Metanephros (tissue), 2 donors: ENCODE results near the gene MEIOC. TPM values are rescaled to one million over a fixed set of nuclear protein-coding genes. Genes with fewer than 3 reads are reported as not detected.

Source experiments
- small RNA-seq: library from RNA; depleted of rRNA; stranded (forward); fragments of <200 nt; gene quantifications from one replicate; pipeline ENCODE3, GENCODE V24; 2014; ENCODE audit warnings: low replicate concordance
- total RNA-seq: library from RNA; depleted of rRNA; stranded (reverse); fragments of >200 nt; gene quantifications from one replicate; pipeline ENCODE4 v1.2.3, GENCODE V29; 2014

MEIOC gene
- total RNA-seq: 0.35 TPM

GRCh38 chr17:44655983-44656710, at the start of gene MEIOC:
Gene MEIOC (plus strand): TSS chr17:44656468. CDS start chr17:44656614, 146 bp downstream.

DNA sequence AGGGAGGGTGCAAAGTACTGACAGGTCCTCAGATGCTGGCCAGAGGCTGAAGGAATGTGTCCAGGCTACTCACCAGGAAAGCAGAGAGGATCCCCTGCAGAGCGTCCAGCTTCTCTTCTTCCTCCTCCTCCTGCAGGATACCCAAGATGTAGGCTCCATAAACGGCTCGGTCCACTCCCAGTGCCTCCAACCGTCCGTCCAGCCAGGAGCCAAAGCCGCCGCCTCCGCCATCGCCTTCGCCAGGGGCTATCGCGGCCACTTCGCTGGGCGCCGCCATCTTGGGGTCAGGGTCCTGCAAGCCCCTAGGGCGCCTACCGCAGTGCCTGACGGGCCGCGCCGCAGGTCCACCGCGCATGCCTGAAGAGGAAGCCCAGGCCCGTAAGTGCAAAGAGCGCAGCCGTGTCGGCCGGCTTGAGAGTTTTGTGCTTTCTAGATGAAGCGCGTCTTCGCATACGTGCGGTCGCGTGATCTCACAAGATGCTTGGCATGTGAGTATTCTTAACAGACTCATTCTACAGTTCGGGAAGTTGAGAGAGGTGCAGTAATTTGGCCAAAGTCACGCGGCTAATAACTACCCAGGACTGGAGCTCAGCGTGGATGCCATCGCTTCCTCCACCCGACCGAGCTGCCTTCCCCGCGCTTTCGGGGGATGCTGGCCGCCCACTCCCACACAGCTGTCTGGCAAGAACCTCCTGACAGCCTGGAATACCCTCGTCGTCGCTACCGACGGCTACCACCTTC, 33.4 kb downstream of the MEIOC start, which contains the start of gene CCDC43:
Gene CCDC43 (minus strand): TSS at position 300 of the 741 bp plus-strand sequence. CDS start 23 bp downstream, at position 277.

GRCh38 chr17:44708401-44709263, 52.4 kb downstream of the MEIOC start, which contains the start of gene DBF4B:
Gene DBF4B (plus strand): TSS chr17:44708665. CDS start chr17:44708821, 156 bp downstream.

Small RNA genes within 50 kb of the gene (small RNA-seq; reads per million reads assigned to genes)
- gene RN7SL819P (not detected), gene SMCO4P1 (not detected)

Other genes starting within 250 kb of the MEIOC start
- 40.3 TPM for gene GPATCH8, start 153.1 kb upstream of the MEIOC start, total RNA-seq
- gene FZD2, start 99.0 kb upstream of the MEIOC start, total RNA-seq: 37.4 TPM
- gene CCDC43, start 33.3 kb downstream of the MEIOC start, total RNA-seq: 22.5 TPM
- gene DBF4B, start 52.2 kb downstream of the MEIOC start, total RNA-seq: 8.1 TPM
- gene ADAM11, start 102.5 kb downstream of the MEIOC start, total RNA-seq: 3.0 TPM
- 21.6 TPM for gene GJC1, start 173.8 kb downstream of the MEIOC start, total RNA-seq
- gene HIGD1B, start 191.4 kb downstream of the MEIOC start, total RNA-seq: 0.76 TPM
- 75.6 TPM for gene EFTUD2, start 243.0 kb downstream of the MEIOC start, total RNA-seq